Endothelial cell (in vitro differentiated cells): ENCODE measurements around the gene CGAS. TPM values are rescaled to one million over a fixed set of nuclear protein-coding genes. Genes with fewer than 3 reads are reported as not detected.
A peak's percentile ranks its signal among the peaks of the same experiment; 100 is the strongest.
"Not testable (repeated sequence)": the region's sequence is repeated elsewhere in the genome, so short reads cannot be mapped to it uniquely, and the experiment has no call there.

Experiments
- DNase-seq: peaks from one replicate; pipeline ENCODE4 v3.0.0; 2021; ENCODE audit warnings: low spot score
- H3K27ac Mint-ChIP-seq: one replicate; pipeline ENCODE4 v1.8.0; 2021; ENCODE audit warnings: mixed read lengths, inconsistent platforms; ENCODE audit not compliant: unreplicated experiment
- H3K27me3 Mint-ChIP-seq: one replicate; pipeline ENCODE4 v1.8.0; 2021; ENCODE audit warnings: mild to moderate bottlenecking, moderate library complexity, mixed read lengths, inconsistent platforms; ENCODE audit not compliant: unreplicated experiment
- H3K36me3 Mint-ChIP-seq: one replicate; pipeline ENCODE4 v1.8.0; 2021; ENCODE audit warnings: mild to moderate bottlenecking, low read depth, mixed read lengths, inconsistent platforms; ENCODE audit not compliant: unreplicated experiment
- H3K4me1 Mint-ChIP-seq: one replicate; pipeline ENCODE4 v1.8.0; 2021; ENCODE audit warnings: mild to moderate bottlenecking, mixed read lengths, inconsistent platforms; ENCODE audit not compliant: unreplicated experiment
- H3K4me3 Mint-ChIP-seq: one replicate; pipeline ENCODE4 v1.8.0; 2021; ENCODE audit warnings: mild to moderate bottlenecking, mixed read lengths, inconsistent platforms; ENCODE audit not compliant: unreplicated experiment
- H3K9me3 Mint-ChIP-seq: one replicate; pipeline ENCODE4 v1.8.0; 2021; ENCODE audit warnings: mixed read lengths, inconsistent platforms; ENCODE audit not compliant: unreplicated experiment
- CTCF ChIP-seq: fragments of 200-600 bp; sonication (generic); IDR thresholded peaks from one replicate; pipeline ENCODE4 v1.5.0; 2021; ENCODE audit warnings: antibody characterized with exemption; ENCODE audit not compliant: unreplicated experiment
- total RNA-seq: library from RNA; stranded (reverse); fragmentation: NEBNext Ultra II Directional; extraction: Animal tissue kit (Norgen Biotek cat#: 25700); gene quantifications from one replicate; pipeline ENCODE4 v1.2.1, GENCODE V29; 2021; ENCODE audit not compliant: unreplicated experiment

Gene CGAS
- total RNA-seq, 1 donor from 2014 or later = 1.8 TPM

- Mint-ChIP-seq H3K36me3 (no peaks in the 10 kb centered on the region), H3K27me3 (peaks cover 2% of the 10 kb centered on the region), H3K4me3 (no peak overlapping the region), H3K9me3 (no peaks in the 10 kb centered on the region), H3K27ac (no peak overlapping the region), H3K4me1 (peaks cover 16% of the 10 kb centered on the region)
- no peak for TF ChIP-seq CTCF
- DNase-seq = no peak
Observed at GRCh38 chr6:73460056-73460455, 8.0 kb upstream of the CGAS start.

DNA sequence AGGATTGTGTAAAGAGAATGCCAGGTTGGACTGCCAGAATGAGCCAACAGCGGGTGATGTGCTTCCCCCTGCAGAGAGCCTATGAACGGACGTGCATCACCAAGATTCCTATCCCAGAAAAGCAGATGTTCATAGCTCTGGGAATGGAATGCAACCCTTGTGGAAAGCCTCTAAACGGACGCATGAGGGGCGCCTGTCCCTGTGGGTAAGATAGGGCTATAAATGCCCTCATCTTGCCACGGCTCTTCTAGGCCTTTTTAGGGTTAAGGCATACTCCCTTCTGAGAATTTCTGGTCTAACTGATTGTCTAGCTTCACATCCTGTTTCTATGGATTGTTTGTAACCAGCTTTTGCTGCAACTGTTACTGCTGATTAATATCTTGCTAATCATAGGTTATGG, 7.4 kb upstream of the CGAS start:
- H3K36me3 Mint-ChIP-seq, H3K4me3 Mint-ChIP-seq, H3K27ac Mint-ChIP-seq, DNase-seq, H3K9me3 Mint-ChIP-seq, H3K27me3 Mint-ChIP-seq: not testable (repeated sequence)
- H3K4me1 Mint-ChIP-seq = peaks cover 16% of the 10 kb centered on the region

DNA sequence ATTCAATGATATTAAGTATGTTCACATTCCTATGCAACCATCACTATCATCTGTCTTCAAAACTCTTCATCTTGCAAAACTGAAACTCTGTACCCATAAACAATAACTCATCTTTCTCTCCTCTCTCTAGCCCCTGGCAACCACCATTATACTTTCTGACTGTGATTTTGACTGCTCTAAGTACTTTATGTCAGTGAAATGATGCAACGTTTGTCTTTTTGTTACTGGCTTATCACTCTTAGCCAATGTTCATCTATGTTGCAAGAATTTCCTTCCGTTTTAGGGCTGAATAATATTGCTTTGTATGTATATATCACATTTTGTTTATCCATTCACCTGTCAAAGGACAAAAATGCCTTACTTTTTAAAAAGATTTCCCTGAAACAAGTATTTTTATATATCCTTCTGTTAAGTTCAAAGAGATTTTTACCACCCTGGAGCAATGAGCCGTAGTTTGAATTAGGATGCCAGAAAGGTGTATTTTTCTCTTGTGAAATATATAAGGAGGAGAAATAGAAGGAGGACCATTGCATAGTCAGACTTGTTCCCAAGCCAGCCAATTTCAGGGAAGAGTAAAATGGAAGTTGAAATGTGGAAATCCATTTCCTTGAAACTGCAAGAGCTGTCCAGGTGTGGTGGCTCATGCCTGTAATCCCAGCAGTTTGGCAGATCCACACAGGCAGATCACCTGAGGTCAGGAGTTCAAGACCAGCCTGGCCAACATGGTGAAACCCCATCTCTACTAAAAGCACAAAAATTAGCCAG, 4.0 kb upstream of the CGAS start:
- Mint-ChIP-seq H3K27ac (no peak overlapping the region), H3K4me1 (peaks cover 5% of the 10 kb centered on the region), H3K27me3 (no peaks in the 10 kb centered on the region), H3K9me3 (no peaks in the 10 kb centered on the region), H3K4me3 (no peak overlapping the region), H3K36me3 (no peaks in the 10 kb centered on the region)
- no peak for TF ChIP-seq CTCF
- no peak for DNase-seq

GRCh38 chr6:73451223-73452106, 632 bp downstream of the CGAS start:
- Mint-ChIP-seq H3K4me1 (peaks cover 2% of the 10 kb centered on the region), H3K27me3 (peaks cover 2% of the 10 kb centered on the region), H3K27ac (peak overlapping the region; percentile 42), H3K9me3 (no peaks in the 10 kb centered on the region), H3K4me3 (peak overlapping the region; percentile 47), H3K36me3 (no peaks in the 10 kb centered on the region)
- TF ChIP-seq CTCF = no peak
- DNase-seq = peak; percentile 30

DNA sequence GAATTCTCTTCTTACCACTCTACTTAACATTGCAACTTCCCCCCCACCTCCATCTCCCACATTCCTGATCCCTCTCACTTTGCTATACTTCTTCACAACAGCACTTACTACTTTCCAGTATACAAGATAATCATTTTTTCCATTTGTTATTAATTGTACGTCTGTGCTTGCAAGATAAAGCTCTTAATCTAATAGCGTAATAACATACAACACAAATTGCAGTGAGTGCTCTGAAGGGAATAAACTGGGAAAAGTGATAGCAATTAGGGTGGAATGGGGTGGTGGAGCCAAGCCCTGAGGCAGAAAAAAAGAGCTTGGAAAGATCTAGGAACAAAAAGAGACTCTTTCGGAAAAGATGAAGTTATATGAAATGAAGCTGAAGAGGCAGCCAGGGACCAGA, 8.5 kb downstream of the CGAS start:
- H3K4me1 Mint-ChIP-seq = no peaks in the 10 kb centered on the region
- peaks cover 5% of the 10 kb centered on the region for H3K27me3 Mint-ChIP-seq
- no peak for DNase-seq
- no peaks in the 10 kb centered on the region for H3K9me3 Mint-ChIP-seq
- H3K4me3 Mint-ChIP-seq = no peak overlapping the region
- no peak for TF ChIP-seq CTCF
- no peaks in the 10 kb centered on the region for H3K36me3 Mint-ChIP-seq
- no peak overlapping the region for H3K27ac Mint-ChIP-seq
